HCT116 (cell line): ENCODE data around the gene MCOLN1. TPM values are rescaled to one million over a fixed set of nuclear protein-coding genes. Genes with fewer than 3 reads are reported as not detected.

Experiments
- ATAC-seq: fragments of 200-7000 bp; cut with Tn5 transposase; 2 replicates; pipeline ENCODE4 v1.9.1; 2020; ENCODE audit warnings: mild to moderate bottlenecking, moderate library complexity
- BruUV-seq: library from RNA; stranded (reverse); fragments of 400-500 nt; replicated peaks from 2 replicates; lab custom pipeline; 2021; lab: Mats Ljungman, UMichigan
- CTCF ChIA-PET: fragments of 300-600 bp; sonication (Branson Sonifier 250); formaldehyde crosslinking; loops from one replicate; lab custom pipeline; 2021; ENCODE audit warnings: antibody characterized with exemption; lab: Charles Lee
- POLR2A ChIA-PET: fragments of 300-600, 350-600 bp; sonication (Branson Sonifier 250); formaldehyde crosslinking; loops from one replicate; lab custom pipeline; 2021; ENCODE audit warnings: antibody characterized with exemption; lab: Charles Lee
- RAD21 ChIA-PET, 2 experiments: fragments of 300-600 bp; sonication (Branson Sonifier 250); formaldehyde crosslinking; loops; one replicate each; lab custom pipeline; 2023; ENCODE audit warnings: low total read pairs in 2 of 2; ENCODE audit not compliant: uncharacterized antibody in 2 of 2, unreplicated experiment in 2 of 2, low non-redundant PET in 1 of 2; lab: Charles Lee
- DNase-seq: peaks from one replicate; pipeline ENCODE4 v3.0.0-alpha.2; 2010; ENCODE audit warnings: low read depth, low spot score
- H2AFZ ChIP-seq: fragments of 200-600 bp; shearing (Covaris generic), sonication (generic); 2 replicates; pipeline ENCODE4 v1.6.1; 2017; ENCODE audit warnings: low read depth, mixed run types, mixed read lengths, antibody characterized with exemption, low read length; ENCODE audit not compliant: poor library complexity, severe bottlenecking
- H3K27ac ChIP-seq: 2 replicates; pipeline ENCODE4 v1.5.1; 2012; ENCODE audit warnings: low read depth, low read length
- H3K27me3 ChIP-seq: fragments of 200-600 bp; sonication (generic); 2 replicates; pipeline ENCODE4 v1.6.1; 2016; ENCODE audit warnings: mixed run types, low read length, mixed read lengths; ENCODE audit not compliant: insufficient read depth
- H3K36me3 ChIP-seq, 2 experiments: fragments of 200-500 bp in 1 of 2; fragments of 200-600 bp in 1 of 2; sonication (Bioruptor generic) in 1 of 2; sonication (generic) in 1 of 2; 2 replicates each; pipeline versions ENCODE4 v1.5.1 to v1.6.1; 2014 to 2016; ENCODE audit warnings: low read length in 2 of 2, inconsistent platforms in 1 of 2, mixed read lengths in 1 of 2, mixed run types in 1 of 2; ENCODE audit not compliant: insufficient read depth in 2 of 2, control insufficient read depth in 1 of 2
- H3K4me1 ChIP-seq, 2 experiments: fragments of 200-600 bp in 1 of 2; sonication (generic) in 1 of 2; 2 replicates each; pipeline versions ENCODE4 v1.5.1 to v1.6.1; 2012 to 2017; ENCODE audit warnings: low read length in 2 of 2, inconsistent platforms in 1 of 2, mild to moderate bottlenecking in 1 of 2, mixed read lengths in 1 of 2, mixed run types in 1 of 2, moderate library complexity in 1 of 2; ENCODE audit not compliant: insufficient read depth in 2 of 2, control insufficient read depth in 1 of 2
- H3K4me2 ChIP-seq: fragments of 200-600 bp; sonication (generic); 2 replicates; pipeline ENCODE4 v1.6.1; 2017; ENCODE audit warnings: mixed run types, low read length, mixed read lengths
- H3K4me3 ChIP-seq, 2 experiments: fragments of 200-600 bp in 1 of 2; sonication (generic) in 1 of 2; replicated peaks in 1 of 2; 2 replicates each; pipeline ENCODE4 v1.5.1; 2011 to 2016; ENCODE audit warnings: low read length in 2 of 2, control low read depth in 1 of 2, low read depth in 1 of 2, mild to moderate bottlenecking in 1 of 2, mixed read lengths in 1 of 2, mixed run types in 1 of 2
- H3K79me2 ChIP-seq: fragments of 200-600 bp; sonication (generic); 2 replicates; pipeline ENCODE4 v1.6.1; 2017; ENCODE audit warnings: mild to moderate bottlenecking, mixed run types, low read length, moderate library complexity, mixed read lengths; ENCODE audit not compliant: insufficient read depth
- H3K9ac ChIP-seq: fragments of 200-600 bp; sonication (generic); 2 replicates; pipeline ENCODE4 v1.6.1; 2016; ENCODE audit warnings: low read length, mixed read lengths
- H3K9me2 ChIP-seq: fragments of 200-600 bp; sonication (generic), shearing (Covaris generic); 2 replicates; pipeline ENCODE4 v1.6.1; 2017; ENCODE audit warnings: mixed run types, mild to moderate bottlenecking, moderate library complexity; ENCODE audit not compliant: insufficient read depth
- H3K9me3 ChIP-seq, 2 experiments: fragments of 200-500 bp in 1 of 2; fragments of 200-600 bp in 1 of 2; sonication (Bioruptor generic) in 1 of 2; sonication (generic) in 1 of 2; 2 replicates each; pipeline ENCODE4 v1.6.1; 2014 to 2017; ENCODE audit warnings: low read length in 2 of 2, mixed read lengths in 2 of 2, inconsistent platforms in 1 of 2, low read depth in 1 of 2, mild to moderate bottlenecking in 1 of 2, mixed run types in 1 of 2, moderate library complexity in 1 of 2; ENCODE audit not compliant: control insufficient read depth in 1 of 2, insufficient read depth in 1 of 2
- H4K20me1 ChIP-seq: fragments of 200-600 bp; sonication (generic), shearing (Covaris generic); 2 replicates; pipeline ENCODE4 v1.6.1; 2017; ENCODE audit warnings: mixed run types, mild to moderate bottlenecking, moderate library complexity; ENCODE audit not compliant: insufficient read depth
- EGR1 ChIP-seq: IDR thresholded peaks from 2 replicates; pipeline ENCODE4 v1.6.1; 2012; ENCODE audit warnings: low read depth
- ELF1 ChIP-seq: IDR thresholded peaks from 2 replicates; pipeline ENCODE4 v1.6.1; 2012; ENCODE audit warnings: low read depth, borderline replicate concordance
- POLR2A ChIP-seq: IDR thresholded peaks from 2 replicates; pipeline ENCODE4 v1.7.0; 2011; ENCODE audit warnings: borderline replicate concordance; ENCODE audit not compliant: insufficient read depth, insufficient read length; ENCODE audit errors: extremely low read depth
- REST ChIP-seq: IDR thresholded peaks from 2 replicates; pipeline ENCODE4 v1.6.1; 2012; ENCODE audit warnings: low read depth
- ZFX ChIP-seq: fragments of 450-650 bp; IDR thresholded peaks from 2 replicates; pipeline ENCODE4 v1.6.1; 2017
- intact Hi-C: fragments of 100-400 bp; cut with micrococcal nuclease; formaldehyde crosslinking; loops from 2 replicates; pipeline ENCODE4 v1.10.0; 2022
- total RNA-seq: library from RNA; stranded (reverse); gene quantifications from one replicate; pipeline ENCODE4 v1.2.1, GENCODE V29; 2021; ENCODE audit not compliant: unreplicated experiment

MCOLN1 gene
- total RNA-seq, 1 experiment from 2014 or later, result 19.1 TPM

GRCh38 chr19:7552781-7553180 is 30.4 kb downstream of the MCOLN1 start:
- H3K27me3 ChIP-seq, result no peaks in the 10 kb centered on the region
- no peaks in the 10 kb centered on the region for H3K9me3 ChIP-seq
- peaks cover 3 to 8% of the 10 kb centered on the region in 2 experiments; a peak in 3 of 4 replicates for H3K36me3 ChIP-seq
- no peak overlapping the region for H2AFZ ChIP-seq
- H4K20me1 ChIP-seq, result no peaks in the 10 kb centered on the region
- H3K79me2 ChIP-seq, result no peaks in the 10 kb centered on the region
- intact Hi-C loops, result no loop called here
- TF ChIP-seq POLR2A (no peak), ELF1 (no peak), REST (no peak), ZFX (no peak)
- no peak overlapping the region for H3K9ac ChIP-seq
- H3K4me3 ChIP-seq, result no peak overlapping the region
- DNase-seq (no peak), ATAC-seq (no peak)
- H3K9me2 ChIP-seq, result no peaks in the 10 kb centered on the region
- BruUV-seq, result no TSS peak
- H3K4me1 ChIP-seq, result peaks cover 0 to 6% of the 10 kb centered on the region in 2 experiments; a peak in 3 of 4 replicates
- H3K4me2 ChIP-seq, result no peak overlapping the region
- CTCF ChIA-PET, result interaction anchor here (1.5 kb wide), 1 partner anchor 16 kb away, joined by 4 read pairs; no protein-coding TSS in a partner anchor
- RAD21 ChIA-PET, result no interaction called here
- POLR2A ChIA-PET, result no interaction called here
- no peak overlapping the region for H3K27ac ChIP-seq

GRCh38 chr19:7554565-7554964 is 32.1 kb downstream of the MCOLN1 start:
- POLR2A ChIA-PET, result interaction anchor here (1.0 kb wide), 1 partner anchor 18 kb away, joined by 4 read pairs; no protein-coding TSS in a partner anchor
- H3K4me2 ChIP-seq, result no peak overlapping the region
- intact Hi-C loops, result no loop called here

More at GRCh38 chr19:7554565-7554964, 32.1 kb downstream of the MCOLN1 start:
- Histone ChIP-seq H3K9me3 (no peaks in the 10 kb centered on the region), H3K9ac (no peak overlapping the region), H3K27me3 (no peaks in the 10 kb centered on the region), H4K20me1 (no peaks in the 10 kb centered on the region), H3K4me1 (peaks cover 0 to 6% of the 10 kb centered on the region in 2 experiments; a peak in 3 of 4 replicates), H3K79me2 (no peaks in the 10 kb centered on the region), H2AFZ (no peak overlapping the region), H3K9me2 (no peaks in the 10 kb centered on the region), H3K27ac (no peak overlapping the region), H3K4me3 (no peak overlapping the region), H3K36me3 (peaks cover 6 to 8% of the 10 kb centered on the region in 2 experiments; a peak in 3 of 4 replicates)
- RAD21 ChIA-PET, result no interaction called here
- no peak for ATAC-seq
- TF ChIP-seq POLR2A (no peak), EGR1 (no peak)
- DNase-seq, result no peak
- BruUV-seq, result no TSS peak
- CTCF ChIA-PET, result no interaction called here
